ENCODE results near the gene DOCK3.

Gene DOCK3

DNA sequence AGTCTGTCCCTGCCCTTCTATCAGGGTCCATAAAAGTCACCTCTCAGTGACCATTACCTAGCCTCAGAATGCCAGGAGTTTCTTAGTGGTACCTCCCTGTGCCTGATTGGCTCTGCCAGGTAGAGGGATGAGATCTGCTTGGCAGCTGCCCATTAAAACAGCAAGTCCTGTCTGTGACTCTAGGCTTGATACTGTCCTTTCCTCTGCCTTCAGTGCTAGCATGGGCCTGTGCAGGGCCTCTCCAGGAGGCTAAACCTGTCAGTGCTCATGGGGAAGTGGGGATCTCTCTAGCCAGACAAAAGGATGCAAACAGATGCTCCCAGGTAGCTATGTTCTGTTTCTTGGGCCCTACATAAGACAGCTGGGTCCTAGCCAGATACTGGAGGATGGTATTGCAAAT is 700.4 kb downstream of the DOCK3 start:
- Histone ChIP-seq H3K9ac (no peak overlapping the region), H3K4me2 (no peak overlapping the region), H4K20me1 (no peaks in the 10 kb centered on the region), H3K4me3 (no peak overlapping the region), H3K9me3 (no peaks in the 10 kb centered on the region), H3K36me3 (no peaks in the 10 kb centered on the region), H3K27ac (no peak overlapping the region), H3K27me3 (no peaks in the 10 kb centered on the region), H3K4me1 (peaks cover 23% of the 10 kb centered on the region)
- no peak for TF ChIP-seq Cebpa-rat (IDR thresholded peaks at IDR 0.05)

DNA sequence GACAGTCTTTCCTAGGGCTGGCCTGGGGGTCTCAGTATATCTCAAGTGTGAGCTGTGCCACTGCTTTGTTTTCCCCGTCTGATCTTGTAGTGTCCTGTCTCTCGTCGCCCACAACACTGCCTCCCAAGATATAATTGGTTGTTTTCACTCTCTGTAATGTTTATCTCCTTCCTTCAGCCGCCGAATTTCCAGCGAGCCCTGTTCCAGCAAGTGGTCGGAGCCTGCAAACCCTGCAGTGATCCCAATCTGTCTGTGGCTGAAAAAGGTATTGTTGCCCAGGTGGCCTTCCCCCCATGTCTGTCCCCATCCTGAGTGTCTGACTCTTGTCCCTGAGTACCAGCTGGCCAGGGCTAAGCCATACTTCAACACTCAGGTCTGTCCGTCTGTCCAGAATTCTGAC is 700.8 kb downstream of the DOCK3 start:
- H3K4me3 ChIP-seq, result no peak overlapping the region
- no peaks in the 10 kb centered on the region for H3K36me3 ChIP-seq
- H3K9ac ChIP-seq, result no peak overlapping the region
- H3K4me2 ChIP-seq, result no peak overlapping the region
- H3K9me3 ChIP-seq, result no peaks in the 10 kb centered on the region
- H4K20me1 ChIP-seq, result no peaks in the 10 kb centered on the region
- no peaks in the 10 kb centered on the region for H3K27me3 ChIP-seq
- no peak overlapping the region for H3K27ac ChIP-seq
- no peak for TF ChIP-seq Cebpa-rat (IDR thresholded peaks at IDR 0.05)
- H3K4me1 ChIP-seq, result peaks cover 27% of the 10 kb centered on the region

GRCh38 chr3:51378065-51378464 is 703.3 kb downstream of the DOCK3 start:
- Histone ChIP-seq H4K20me1 (no peaks in the 10 kb centered on the region), H3K4me3 (no peak overlapping the region), H3K27me3 (no peaks in the 10 kb centered on the region), H3K27ac (peak overlapping the region; percentile 80), H3K36me3 (no peaks in the 10 kb centered on the region), H3K4me2 (peak overlapping the region; percentile 84), H3K4me1 (peaks cover 43% of the 10 kb centered on the region), H3K9me3 (no peaks in the 10 kb centered on the region), H3K9ac (0 out of 2 replicates have a peak overlapping the region, but pooled peaks have one; percentile 47)
- no peak for TF ChIP-seq Cebpa-rat (IDR thresholded peaks at IDR 0.05)

DNA sequence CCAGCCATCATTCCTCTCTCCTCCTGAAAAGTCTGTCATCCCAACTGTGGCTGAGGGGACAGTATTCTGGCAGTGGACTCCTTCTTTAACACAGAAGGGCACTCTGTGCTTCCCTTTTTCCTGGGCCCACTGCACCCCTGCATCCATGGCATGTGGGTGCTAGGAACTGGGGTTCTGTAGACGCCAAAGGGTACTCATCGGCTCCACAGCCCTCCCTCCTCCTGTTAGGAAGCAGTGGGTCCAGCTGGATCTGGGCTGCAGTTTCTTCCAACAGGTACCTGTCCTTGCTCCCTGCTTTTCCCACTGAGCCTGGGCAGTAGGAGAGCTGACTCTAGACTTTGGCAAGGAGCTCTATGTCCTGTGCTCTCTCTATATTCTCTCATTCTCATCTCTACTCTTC is 704.0 kb downstream of the DOCK3 start:
- Histone ChIP-seq H3K4me3 (no peak overlapping the region), H3K4me1 (peaks cover 49% of the 10 kb centered on the region), H3K27me3 (no peaks in the 10 kb centered on the region), H3K9ac (peak overlapping the region; percentile 47; the same call in 1 of the 2 replicates), H3K4me2 (peak overlapping the region; percentile 84), H4K20me1 (no peaks in the 10 kb centered on the region), H3K9me3 (no peaks in the 10 kb centered on the region), H3K27ac (peak overlapping the region; percentile 80), H3K36me3 (no peaks in the 10 kb centered on the region)
- no peak for TF ChIP-seq Cebpa-rat (IDR thresholded peaks at IDR 0.05)

DNA sequence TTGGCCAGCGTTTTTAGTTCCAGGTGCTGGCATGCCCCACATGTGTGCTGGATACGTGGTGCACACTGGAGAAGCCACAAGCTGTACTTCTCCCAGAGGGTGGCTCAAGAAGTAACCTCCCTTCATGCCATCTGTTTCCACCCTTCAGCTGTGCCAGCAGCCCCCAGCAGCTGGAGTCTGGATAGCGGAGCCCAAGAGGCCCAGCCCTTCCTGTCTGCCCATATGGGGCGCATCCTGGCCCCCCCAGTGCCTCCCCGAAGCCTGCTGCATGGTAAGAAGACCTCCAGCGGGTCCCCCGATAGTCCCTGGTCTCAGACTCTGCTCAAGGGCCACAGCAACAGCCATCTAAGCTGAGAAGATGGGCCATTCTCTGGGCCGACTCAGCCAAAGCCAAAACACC is 704.6 kb downstream of the DOCK3 start:
- TF ChIP-seq Cebpa-rat (IDR thresholded peaks at IDR 0.05), result no peak
- Histone ChIP-seq H3K9ac (peak overlapping the region; percentile 65), H4K20me1 (no peaks in the 10 kb centered on the region), H3K36me3 (no peaks in the 10 kb centered on the region), H3K4me2 (peak overlapping the region; percentile 84), H3K27me3 (no peaks in the 10 kb centered on the region), H3K4me3 (no peak overlapping the region; the same call in 1 of the 2 replicates), H3K27ac (peak overlapping the region; percentile 80), H3K4me1 (peaks cover 54% of the 10 kb centered on the region), H3K9me3 (no peaks in the 10 kb centered on the region)

DNA sequence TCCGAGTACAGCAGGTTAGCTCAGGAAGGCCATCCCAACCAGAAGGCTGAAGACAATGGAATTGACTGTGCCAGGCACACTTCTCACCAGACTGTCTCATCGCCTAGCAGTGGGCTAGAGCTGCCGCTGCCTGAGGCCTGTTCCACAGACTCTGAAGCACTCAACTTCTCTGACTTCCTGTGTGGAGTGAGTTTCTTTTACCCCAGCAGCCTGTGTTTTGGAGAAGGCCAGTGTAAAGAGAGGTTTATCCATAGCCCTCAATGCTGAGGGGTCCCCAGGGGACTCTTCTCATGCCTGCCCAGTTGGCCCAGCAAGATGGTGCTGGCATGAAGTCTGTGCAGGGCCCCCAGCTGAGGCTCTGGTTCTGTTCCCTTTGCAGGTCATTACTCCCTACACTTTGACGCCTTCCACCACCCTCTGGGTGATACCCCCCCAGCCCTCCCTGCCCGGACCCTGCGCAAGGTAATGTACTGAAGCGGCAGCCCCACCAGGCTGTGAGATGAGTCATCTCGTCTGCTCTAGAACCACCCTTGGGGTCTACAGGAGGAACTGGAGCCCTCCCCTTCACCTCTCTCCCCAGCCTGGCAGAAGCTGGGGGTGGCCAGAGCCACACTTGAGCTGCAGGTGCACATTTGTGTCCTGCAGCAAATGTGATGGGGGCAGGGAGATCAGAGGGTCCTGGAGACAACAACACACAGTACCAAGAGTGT is 705.2 kb downstream of the DOCK3 start:
- Histone ChIP-seq H3K9me3 (no peaks in the 10 kb centered on the region), H3K27ac (peak overlapping the region; percentile 80)

DNA sequence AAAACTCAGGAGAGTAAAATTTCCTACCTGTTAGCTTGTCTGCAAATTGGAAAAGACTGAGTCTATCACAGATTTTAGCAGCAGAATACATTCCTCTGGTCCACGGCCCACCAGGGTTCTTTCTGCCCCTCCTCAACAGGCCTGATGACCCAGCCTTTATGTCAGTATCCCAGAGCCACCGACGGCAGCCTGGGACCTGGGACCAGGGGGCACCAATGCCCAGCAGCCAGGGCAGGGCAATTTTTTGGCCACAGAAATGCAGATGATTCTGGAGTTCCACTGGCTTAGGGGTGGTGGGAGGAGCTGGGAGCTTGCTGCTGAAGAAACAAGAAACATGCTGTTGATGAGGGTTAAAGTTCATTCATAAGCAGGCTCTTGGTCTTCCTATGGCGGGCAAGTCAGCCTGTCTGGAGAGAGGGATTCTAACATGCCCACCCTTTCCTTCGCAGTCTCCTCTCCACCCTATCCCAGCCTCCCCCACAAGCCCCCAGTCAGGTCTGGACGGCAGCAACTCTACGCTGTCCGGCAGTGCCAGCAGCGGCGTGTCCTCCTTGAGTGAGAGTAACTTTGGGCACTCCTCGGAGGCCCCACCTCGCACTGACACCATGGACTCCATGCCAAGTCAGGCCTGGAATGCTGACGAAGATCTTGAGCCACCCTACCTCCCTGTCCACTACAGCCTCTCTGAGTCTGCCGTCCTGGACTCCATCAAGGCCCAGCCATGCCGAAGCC is 706.0 kb downstream of the DOCK3 start:
- Histone ChIP-seq H3K4me2 (peak overlapping the region; percentile 84), H3K9ac (0 out of 2 replicates have a peak overlapping the region, but pooled peaks have one; percentile 4), H3K36me3 (no peaks in the 10 kb centered on the region), H3K4me1 (peaks cover 55% of the 10 kb centered on the region), H3K4me3 (no peak overlapping the region), H3K27me3 (no peaks in the 10 kb centered on the region), H3K9me3 (no peaks in the 10 kb centered on the region), H4K20me1 (no peaks in the 10 kb centered on the region), H3K27ac (peak overlapping the region; percentile 80)
- TF ChIP-seq Cebpa-rat (IDR thresholded peaks at IDR 0.05), result no peak

More for the DNA sequence above, 705.2 kb downstream of the DOCK3 start:
- Histone ChIP-seq H3K4me1 (peaks cover 54% of the 10 kb centered on the region), H3K4me2 (peak overlapping the region; percentile 84), H3K9ac (peak overlapping the region; percentile 65), H3K36me3 (no peaks in the 10 kb centered on the region), H3K27me3 (no peaks in the 10 kb centered on the region), H3K4me3 (no peak overlapping the region; the same call in 1 of the 2 replicates), H4K20me1 (no peaks in the 10 kb centered on the region)
- TF ChIP-seq Cebpa-rat (IDR thresholded peaks at IDR 0.05), result no peak

GRCh38 chr3:51381333-51381705 is 706.6 kb downstream of the DOCK3 start:
- Histone ChIP-seq H3K4me1 (peaks cover 60% of the 10 kb centered on the region), H3K9me3 (no peaks in the 10 kb centered on the region), H3K27me3 (no peaks in the 10 kb centered on the region), H3K4me2 (no peak overlapping the region), H3K36me3 (no peaks in the 10 kb centered on the region), H3K9ac (no peak overlapping the region), H3K4me3 (no peak overlapping the region), H4K20me1 (no peaks in the 10 kb centered on the region), H3K27ac (no peak overlapping the region)
- TF ChIP-seq Cebpa-rat (IDR thresholded peaks at IDR 0.05), result no peak

DNA sequence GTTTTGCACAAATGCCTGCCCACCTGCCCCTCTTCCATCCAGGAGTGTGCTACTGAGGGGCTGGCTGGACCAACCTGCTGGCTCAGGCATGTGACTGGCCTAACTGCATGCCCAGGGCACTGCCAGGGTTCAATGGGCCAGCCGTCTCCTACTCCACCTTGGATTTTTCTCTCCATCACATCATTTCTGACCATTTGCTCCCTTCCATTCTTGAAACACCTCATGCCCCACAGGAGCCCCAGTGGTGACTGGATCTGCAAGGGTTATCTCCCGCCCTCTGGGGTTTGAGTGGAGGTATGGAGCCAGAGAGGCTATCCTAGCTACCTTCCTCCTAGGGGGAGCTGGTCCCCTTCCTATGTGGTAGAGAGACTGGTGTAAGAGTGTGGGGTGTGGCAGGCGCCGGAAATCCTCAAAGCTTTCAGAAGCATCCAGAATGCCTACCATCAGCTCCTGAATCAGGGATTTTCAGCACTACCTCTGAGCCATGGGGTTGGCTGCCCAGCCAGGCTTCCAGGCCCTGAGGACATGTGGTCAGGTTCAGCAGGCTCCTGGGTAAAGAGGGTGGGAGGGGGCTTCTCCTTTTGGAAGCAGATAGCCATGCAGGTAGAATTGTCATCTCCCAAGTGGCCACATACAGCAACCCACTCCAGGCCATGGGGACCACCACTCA is 707.5 kb downstream of the DOCK3 start:
- Histone ChIP-seq H4K20me1 (peaks cover 7% of the 10 kb centered on the region; the same call in 1 of the 2 replicates), H3K4me2 (no peak overlapping the region), H3K4me3 (no peak overlapping the region), H3K27me3 (no peaks in the 10 kb centered on the region), H3K4me1 (peaks cover 69% of the 10 kb centered on the region), H3K9ac (no peak overlapping the region), H3K27ac (no peak overlapping the region), H3K9me3 (no peaks in the 10 kb centered on the region), H3K36me3 (peaks cover 7% of the 10 kb centered on the region; the same call in 1 of the 2 replicates)
- no peak for TF ChIP-seq Cebpa-rat (IDR thresholded peaks at IDR 0.05)
